Spinal cord (tissue), 10 donors: ENCODE results near the gene PKHD1. TPM values are rescaled to one million over a fixed set of nuclear protein-coding genes. Genes with fewer than 3 reads are reported as not detected.
A peak's percentile ranks its signal among the peaks of the same experiment; 100 is the strongest.

Experiments used
- DNase-seq, 6 donors: peaks; one replicate each; pipeline versions ENCODE4 v3.0.0 to v3.0.0-alpha.2; 2013 to 2015; ENCODE audit warnings: low spot score in 6 of 6, low read depth in 4 of 6
- H3K27ac ChIP-seq: one replicate; pipeline ENCODE4 v1.5.1; 2013; ENCODE audit warnings: low read depth, low read length, control low read depth
- H3K27me3 ChIP-seq: one replicate; pipeline ENCODE4 v1.6.1; 2013; ENCODE audit warnings: low read length; ENCODE audit not compliant: control insufficient read depth, insufficient read depth
- H3K36me3 ChIP-seq: one replicate; pipeline ENCODE4 v1.6.1; 2013; ENCODE audit warnings: low read length; ENCODE audit not compliant: control insufficient read depth, insufficient read depth
- H3K4me1 ChIP-seq: one replicate; pipeline ENCODE4 v1.6.1; 2013; ENCODE audit warnings: low read length; ENCODE audit not compliant: control insufficient read depth, insufficient read depth
- H3K4me3 ChIP-seq: one replicate; pipeline ENCODE4 v1.5.1; 2013; ENCODE audit warnings: low read depth, low read length, control low read depth
- H3K9me3 ChIP-seq: one replicate; pipeline ENCODE4 v1.6.1; 2013; ENCODE audit warnings: low read length; ENCODE audit not compliant: control insufficient read depth, insufficient read depth
- WGBS: methylation state at CpG from one replicate; pipeline ENCODE4 v1.1.5; 2013; ENCODE audit warnings: missing lambda C conversion rate; ENCODE audit not compliant: insufficient coverage; 5-methylcytosine and 5-hydroxymethylcytosine counted together
- polyA plus RNA-seq, 2 donors: library from polyadenylated mRNA; unstranded; fragments of 120-200 nt; gene quantifications; one replicate each; pipeline ENCODE4 v1.2.1, GENCODE V29; 2013; ENCODE audit not compliant: insufficient read length in 2 of 2
- total RNA-seq, 2 donors: library from RNA; depleted of rRNA in 1 of 2; stranded (reverse); fragments of 120-200 nt in 1 of 2; fragments of >200 nt in 1 of 2; gene quantifications; one replicate each; pipeline versions ENCODE4 v1.2.3 to v1.2.4, GENCODE V29; 2013 to 2014
- donor health status: healthy.

The PKHD1 gene
- total and polyA plus RNA-seq, 4 donors: 0.10 to 0.20 (median 0.13) TPM

GRCh38 chr6:51654647-51655046, 432.8 kb downstream of the PKHD1 start:
- no peaks in the 10 kb centered on the region for H3K36me3 ChIP-seq
- no peak for DNase-seq
- no peak overlapping the region for H3K27ac ChIP-seq
- H3K27me3 ChIP-seq: no peaks in the 10 kb centered on the region
- no peaks in the 10 kb centered on the region for H3K9me3 ChIP-seq
- no CpG with 5 or more reads among the region's 5 CpGs for WGBS
- no peak overlapping the region for H3K4me3 ChIP-seq
- no peaks in the 10 kb centered on the region for H3K4me1 ChIP-seq

GRCh38 chr6:51651132-51651817, 436.1 kb downstream of the PKHD1 start:
- H3K27me3 ChIP-seq: no peaks in the 10 kb centered on the region
- H3K9me3 ChIP-seq: no peaks in the 10 kb centered on the region
- H3K4me3 ChIP-seq: no peak overlapping the region
- peak in 1 of 6 donors; percentile 44 for DNase-seq
- H3K4me1 ChIP-seq: no peaks in the 10 kb centered on the region
- WGBS: 86% methylated on average over 3 of the region's 9 CpGs
- no peaks in the 10 kb centered on the region for H3K36me3 ChIP-seq
- no peak overlapping the region for H3K27ac ChIP-seq

DNA sequence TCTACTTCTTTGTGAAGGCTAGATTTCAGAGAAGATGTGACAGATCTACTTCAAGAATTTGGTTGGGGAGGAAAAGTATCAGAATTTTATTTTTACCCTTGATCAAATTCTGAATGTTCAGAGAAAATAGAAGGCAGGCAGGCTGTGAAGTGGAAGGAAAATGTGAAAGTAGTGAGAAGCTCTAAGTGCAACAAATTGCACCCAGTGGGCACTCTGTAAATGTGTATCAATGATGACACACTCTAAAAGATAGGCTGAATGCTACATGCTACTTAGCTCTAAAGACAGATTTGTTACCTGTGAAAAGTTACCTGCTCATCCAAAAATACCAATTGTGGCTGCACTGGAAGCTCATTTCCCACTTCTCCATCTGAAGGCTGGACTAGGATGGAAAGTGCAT, 438.6 kb downstream of the PKHD1 start:
- no peak overlapping the region for H3K27ac ChIP-seq
- peak in 1 of 6 donors; percentile 31 for DNase-seq
- no peaks in the 10 kb centered on the region for H3K36me3 ChIP-seq
- no peaks in the 10 kb centered on the region for H3K27me3 ChIP-seq
- H3K9me3 ChIP-seq: no peaks in the 10 kb centered on the region
- H3K4me1 ChIP-seq: no peaks in the 10 kb centered on the region
- no peak overlapping the region for H3K4me3 ChIP-seq

DNA sequence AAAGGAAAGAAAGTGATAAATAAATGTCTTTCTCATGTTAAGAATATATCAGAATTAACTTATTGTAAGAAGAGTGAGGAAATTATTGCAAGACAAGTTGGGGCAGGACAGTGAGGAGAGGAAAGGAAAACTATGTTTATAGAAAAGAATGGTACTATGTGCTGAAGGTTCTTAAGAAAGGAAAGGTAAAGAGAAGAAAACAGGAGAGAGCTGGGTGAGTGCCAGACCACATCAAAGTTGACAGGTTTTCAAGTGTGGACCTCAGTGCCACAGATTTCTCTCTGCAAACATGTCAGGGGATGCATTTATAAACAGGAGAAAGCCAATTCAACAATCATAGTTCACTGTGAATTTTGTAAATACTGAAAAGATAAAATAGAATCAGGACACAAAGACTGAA, 439.2 kb downstream of the PKHD1 start:
- no peak for DNase-seq

DNA sequence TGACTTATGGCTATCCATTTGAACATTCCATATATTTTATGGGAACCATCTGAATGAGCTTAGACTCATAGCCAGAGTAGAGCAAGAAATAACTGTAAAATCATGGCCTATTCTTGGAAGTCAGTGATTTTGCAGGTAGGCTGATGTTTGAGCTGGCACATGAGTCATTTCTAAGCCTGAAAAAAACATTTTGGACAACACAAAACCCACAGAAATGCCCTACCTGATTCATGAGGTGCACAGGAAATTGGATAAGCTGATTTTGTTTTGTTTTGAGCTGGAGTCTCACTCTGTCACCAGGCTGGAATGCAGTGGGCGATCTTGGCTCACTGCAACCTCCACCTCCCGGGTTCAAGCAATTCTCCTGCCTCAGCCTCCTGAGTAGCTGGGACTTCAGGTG, 443.0 kb downstream of the PKHD1 start:
- Histone ChIP-seq H3K27me3 (no peaks in the 10 kb centered on the region), H3K27ac (no peak overlapping the region), H3K9me3 (no peaks in the 10 kb centered on the region), H3K36me3 (no peaks in the 10 kb centered on the region), H3K4me3 (no peak overlapping the region), H3K4me1 (no peaks in the 10 kb centered on the region)
- no CpG with 5 or more reads among the region's 2 CpGs for WGBS
- DNase-seq: no peak

More for the DNA sequence above, 439.2 kb downstream of the PKHD1 start:
- no peaks in the 10 kb centered on the region for H3K4me1 ChIP-seq
- H3K4me3 ChIP-seq: no peak overlapping the region
- H3K36me3 ChIP-seq: no peaks in the 10 kb centered on the region
- no peaks in the 10 kb centered on the region for H3K9me3 ChIP-seq
- H3K27me3 ChIP-seq: no peaks in the 10 kb centered on the region
- H3K27ac ChIP-seq: no peak overlapping the region

- no peaks in the 10 kb centered on the region for H3K27me3 ChIP-seq
Measured at GRCh38 chr6:51640021-51640420, 447.4 kb downstream of the PKHD1 start.

GRCh38 chr6:51633424-51633823, 454.0 kb downstream of the PKHD1 start:
- Histone ChIP-seq H3K27ac (no peak overlapping the region), H3K27me3 (no peaks in the 10 kb centered on the region), H3K36me3 (no peaks in the 10 kb centered on the region), H3K4me3 (no peak overlapping the region), H3K9me3 (peaks cover 5% of the 10 kb centered on the region), H3K4me1 (no peaks in the 10 kb centered on the region)
- no peak for DNase-seq
- no CpG with 5 or more reads among the region's 1 CpG for whole genome bisulfite sequencing

More at GRCh38 chr6:51640021-51640420, 447.4 kb downstream of the PKHD1 start:
- no peak overlapping the region for H3K4me3 ChIP-seq
- no CpG with 5 or more reads among the region's 6 CpGs for WGBS
- peak in 2 of 6 donors; percentile 19 to 69 for DNase-seq
- H3K4me1 ChIP-seq: no peaks in the 10 kb centered on the region
- H3K36me3 ChIP-seq: no peaks in the 10 kb centered on the region
- H3K27ac ChIP-seq: peak overlapping the region; percentile 37
- no peaks in the 10 kb centered on the region for H3K9me3 ChIP-seq

DNA sequence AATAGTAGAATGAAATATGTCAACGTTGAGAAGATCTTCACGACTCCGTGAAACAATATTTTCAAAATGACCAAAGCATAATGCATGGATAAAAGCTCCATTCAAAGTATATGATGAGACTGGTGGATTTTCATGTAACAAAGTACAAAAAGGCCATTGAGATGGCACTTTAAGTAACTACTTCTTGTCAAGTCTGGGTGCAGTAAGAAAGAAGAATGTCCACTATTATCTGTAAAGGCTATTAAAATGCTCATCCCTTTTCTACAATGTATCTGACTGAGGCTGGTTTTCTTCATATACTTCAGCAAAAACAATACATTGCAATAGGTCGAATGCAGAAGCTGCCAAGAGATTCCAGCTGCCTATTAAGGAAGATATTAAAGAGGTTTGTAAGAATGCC, 457.4 kb downstream of the PKHD1 start:
- peaks cover 5% of the 10 kb centered on the region for H3K9me3 ChIP-seq
- no CpG with 5 or more reads among the region's 4 CpGs for WGBS
- H3K4me1 ChIP-seq: no peaks in the 10 kb centered on the region
- no peaks in the 10 kb centered on the region for H3K27me3 ChIP-seq
- H3K27ac ChIP-seq: no peak overlapping the region
- H3K4me3 ChIP-seq: no peak overlapping the region
- no peaks in the 10 kb centered on the region for H3K36me3 ChIP-seq
- DNase-seq: peak in 1 of 6 donors; percentile 28

- H3K4me1 ChIP-seq: no peaks in the 10 kb centered on the region
- H3K27ac ChIP-seq: no peak overlapping the region
- DNase-seq: peak in 1 of 6 donors; percentile 30
- peaks cover 5% of the 10 kb centered on the region for H3K9me3 ChIP-seq
- H3K36me3 ChIP-seq: no peaks in the 10 kb centered on the region
- H3K27me3 ChIP-seq: no peaks in the 10 kb centered on the region
- no CpG with 5 or more reads among the region's 1 CpG for WGBS
- no peak overlapping the region for H3K4me3 ChIP-seq
Measured at GRCh38 chr6:51626391-51626790, 461.0 kb downstream of the PKHD1 start.

DNA sequence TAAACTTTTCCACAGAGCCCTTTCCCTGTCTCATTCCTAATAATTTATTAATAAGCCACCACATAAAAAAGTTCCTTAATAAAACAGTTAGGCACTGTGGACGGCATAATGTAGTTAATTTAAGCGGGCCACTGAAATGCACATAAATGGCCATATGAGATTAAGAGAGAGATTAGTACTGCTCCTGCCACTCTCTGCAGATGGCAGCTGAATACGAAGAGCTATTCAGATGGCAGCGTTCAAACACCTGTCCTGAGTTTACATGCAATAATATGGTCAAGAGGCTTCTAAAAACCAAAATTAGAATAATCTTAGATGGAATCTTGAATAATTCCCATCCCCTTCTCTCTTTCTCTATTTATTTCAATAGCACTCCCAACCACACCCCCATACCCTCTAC, 461.8 kb downstream of the PKHD1 start:
- Histone ChIP-seq H3K4me3 (no peak overlapping the region), H3K27me3 (no peaks in the 10 kb centered on the region), H3K36me3 (no peaks in the 10 kb centered on the region), H3K4me1 (no peaks in the 10 kb centered on the region), H3K9me3 (peaks cover 5% of the 10 kb centered on the region), H3K27ac (no peak overlapping the region)
- WGBS: 82% methylated on average over 2 of the region's 4 CpGs
- peak in 1 of 6 donors; percentile 3 for DNase-seq
